ENCODE data around the gene ALX4. TPM values are rescaled to one million over a fixed set of nuclear protein-coding genes. Genes with fewer than 3 reads are reported as not detected.

Gene ALX4
- total and polyA plus RNA-seq, 9 of the 15 experiments (the other 6 are each of a cell fraction or from before 2014, with no cell fraction given), result 0.07 to 1.2 (median 0.33) TPM

GRCh38 chr11:44308256-44308922 is 1.6 kb downstream of the ALX4 start:
- H3K36me3 ChIP-seq (ENCODE audit: control insufficient read depth, insufficient read depth, low read length), result no peaks in the 10 kb centered on the region
- H3K27ac ChIP-seq (ENCODE audit: extremely low read depth, low read depth, low read length), result no peak overlapping the region
- in situ Hi-C loops (cut with MboI) (no loop called here), intact Hi-C loops (cut with micrococcal nuclease) (no loop called here)
- H3K4me2 ChIP-seq (ENCODE audit: insufficient read depth, low read length), result no peak overlapping the region
- no peaks in the 10 kb centered on the region for H3K9me3 ChIP-seq (replicated peaks; ENCODE audit: control insufficient read depth, insufficient read depth, low read depth, low read length)
- BruUV-seq (replicated peaks), result no TSS peak
- H4K20me1 ChIP-seq (replicated peaks; ENCODE audit: control insufficient read depth, insufficient read depth, low read length), result no peaks in the 10 kb centered on the region
- peaks cover 34 to 77% of the 10 kb centered on the region in 2 experiments for H3K27me3 ChIP-seq (ENCODE audit: control insufficient read depth in 2 of 2, insufficient read depth in 2 of 2, low read length in 2 of 2)
- FAIRE-seq (no peak), DNase-seq (ENCODE audit: extremely low read depth in 1 of 4, low spot score in 3 of 4) (no peak), ATAC-seq (no peak)
- 0 out of 4 replicates have a peak overlapping the region, but pooled peaks of 1 of the 2 experiments have one; percentile 11 for H3K9ac ChIP-seq (ENCODE audit: insufficient read depth in 1 of 2, low read depth in 2 of 2, low read length in 2 of 2)
- no peak overlapping the region for H3K4me3 ChIP-seq
- H3K9me1 ChIP-seq (ENCODE audit: control insufficient read depth, insufficient read depth, low read length), result no peaks in the 10 kb centered on the region
- CTCF ChIA-PET (ENCODE audit: low intra/inter-chr PET ratio), result no interaction called here
- no peaks in the 10 kb centered on the region for H3K79me2 ChIP-seq (ENCODE audit: control insufficient read depth, insufficient read depth, low read length)
- WGBS (ENCODE audit: insufficient coverage, low coverage, missing lambda C conversion rate), result 58% methylated on average over 17 of the region's 20 CpGs
- peaks cover 0 to 42% of the 10 kb centered on the region in 2 experiments; a peak in 2 of 5 replicates for H3K4me1 ChIP-seq (replicated peaks in 1 of 2; ENCODE audit: control insufficient read depth in 2 of 2, insufficient read depth in 2 of 2, low read length in 2 of 2)
- TF ChIP-seq SNRNP70 (optimal IDR thresholded peaks at IDR 0.05; ENCODE audit: low read depth, low read length) (no peak), ZFX (CRISPR knock-in tag; IDR thresholded peaks at IDR 0.05) (0 out of 2 replicates have a peak, but pooled peaks have one; percentile 25), MBD2 (IDR thresholded peaks at IDR 0.05; ENCODE audit: borderline replicate concordance, low read depth) (no peak), FOXK1 (CRISPR knock-in tag; IDR thresholded peaks at IDR 0.05; ENCODE audit: borderline replicate concordance) (no peak), LARP7 (IDR thresholded peaks at IDR 0.05) (no peak), POU5F1 (IDR thresholded peaks at IDR 0.05; ENCODE audit: borderline replicate concordance, low read depth, low read length, partially characterized antibody) (no peak), AFF4 (CRISPR knock-in tag; IDR thresholded peaks at IDR 0.05) (no peak), PURB (CRISPR knock-in tag; IDR thresholded peaks at IDR 0.05; ENCODE audit: low read depth) (no peak)
- POLR2A ChIA-PET, result interaction anchor here (0.7 to 1.4 kb wide), 3 partner anchors 10 to 295 kb away, joined by 3 to 6 read pairs (median 4); no protein-coding TSS in a partner anchor
- H2AFZ ChIP-seq (ENCODE audit: low read depth, low read length), result no peak overlapping the region
